Measurements from ENCODE around the gene DNAH14. TPM values are rescaled to one million over a fixed set of nuclear protein-coding genes. Genes with fewer than 3 reads are reported as not detected.

Gene DNAH14
- total and polyA plus RNA-seq, 10 of the 15 experiments (the other 5 are each of a cell fraction or from before 2014, with no cell fraction given) = 2.0 to 7.9 (median 4.8) TPM

DNA sequence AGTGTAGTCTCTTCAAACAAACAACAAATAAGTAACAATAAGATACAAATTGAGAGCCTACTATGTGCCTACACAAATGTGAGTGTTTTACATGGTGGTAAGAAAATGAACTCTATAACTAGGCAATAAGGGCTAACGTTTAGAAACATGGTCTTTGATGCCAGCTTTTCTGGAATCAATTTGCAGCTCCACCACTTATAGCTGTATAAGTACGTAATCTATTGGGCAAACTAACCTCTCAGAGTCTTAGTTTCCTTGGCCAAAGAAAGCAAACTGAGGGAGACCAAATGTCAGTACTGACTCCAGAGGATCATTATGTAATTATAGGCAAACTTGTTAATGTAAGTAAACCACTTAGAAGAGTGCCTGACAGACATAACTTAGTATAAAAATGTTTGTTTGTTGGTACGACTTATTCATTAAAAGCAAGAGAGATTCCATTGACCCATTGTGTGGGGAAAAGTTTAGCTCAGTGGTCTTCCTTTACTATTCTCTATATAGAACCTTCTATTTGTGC is 438.6 kb downstream of the DNAH14 start:
- H3K9me3 ChIP-seq (replicated peaks; ENCODE audit: control insufficient read depth, insufficient read depth, low read length) = no peaks in the 10 kb centered on the region
- H3K27ac ChIP-seq (ENCODE audit: control insufficient read depth, insufficient read depth) = no peak overlapping the region
- no peak overlapping the region for H3K4me3 ChIP-seq
- no peak for DNase-seq (ENCODE audit: low read depth, low spot score)
- no peaks in the 10 kb centered on the region for H3K36me3 ChIP-seq (ENCODE audit: control insufficient read depth in 2 of 2, insufficient read depth in 2 of 2, low read length in 1 of 2)
- no peak overlapping the region for H2AFZ ChIP-seq (ENCODE audit: control insufficient read depth, low read depth, low read length)
- ATAC-seq = no peak
- TF ChIP-seq CREM (IDR thresholded peaks at IDR 0.05; ENCODE audit: low read depth) (no peak), HDAC2 (IDR thresholded peaks at IDR 0.05) (no peak), NFYA (IDR thresholded peaks at IDR 0.05; ENCODE audit: borderline replicate concordance, low read depth, low read length) (no peak), ZNF384 (IDR thresholded peaks at IDR 0.05; ENCODE audit: borderline replicate concordance, low read depth, low read length) (no peak), FOXM1 (IDR thresholded peaks at IDR 0.05; ENCODE audit: low read depth, low read length) (no peak), CREB1 (IDR thresholded peaks at IDR 0.05; ENCODE audit: low read depth) (no peak), PAX5 (IDR thresholded peaks at IDR 0.05; ENCODE audit: borderline replicate concordance, low read depth, low read length) (no peak), MTA2 (IDR thresholded peaks at IDR 0.05; ENCODE audit: low read depth) (no peak), ZNF622 (IDR thresholded peaks at IDR 0.05) (no peak)
- TF ChIP-seq, protein P1, sequence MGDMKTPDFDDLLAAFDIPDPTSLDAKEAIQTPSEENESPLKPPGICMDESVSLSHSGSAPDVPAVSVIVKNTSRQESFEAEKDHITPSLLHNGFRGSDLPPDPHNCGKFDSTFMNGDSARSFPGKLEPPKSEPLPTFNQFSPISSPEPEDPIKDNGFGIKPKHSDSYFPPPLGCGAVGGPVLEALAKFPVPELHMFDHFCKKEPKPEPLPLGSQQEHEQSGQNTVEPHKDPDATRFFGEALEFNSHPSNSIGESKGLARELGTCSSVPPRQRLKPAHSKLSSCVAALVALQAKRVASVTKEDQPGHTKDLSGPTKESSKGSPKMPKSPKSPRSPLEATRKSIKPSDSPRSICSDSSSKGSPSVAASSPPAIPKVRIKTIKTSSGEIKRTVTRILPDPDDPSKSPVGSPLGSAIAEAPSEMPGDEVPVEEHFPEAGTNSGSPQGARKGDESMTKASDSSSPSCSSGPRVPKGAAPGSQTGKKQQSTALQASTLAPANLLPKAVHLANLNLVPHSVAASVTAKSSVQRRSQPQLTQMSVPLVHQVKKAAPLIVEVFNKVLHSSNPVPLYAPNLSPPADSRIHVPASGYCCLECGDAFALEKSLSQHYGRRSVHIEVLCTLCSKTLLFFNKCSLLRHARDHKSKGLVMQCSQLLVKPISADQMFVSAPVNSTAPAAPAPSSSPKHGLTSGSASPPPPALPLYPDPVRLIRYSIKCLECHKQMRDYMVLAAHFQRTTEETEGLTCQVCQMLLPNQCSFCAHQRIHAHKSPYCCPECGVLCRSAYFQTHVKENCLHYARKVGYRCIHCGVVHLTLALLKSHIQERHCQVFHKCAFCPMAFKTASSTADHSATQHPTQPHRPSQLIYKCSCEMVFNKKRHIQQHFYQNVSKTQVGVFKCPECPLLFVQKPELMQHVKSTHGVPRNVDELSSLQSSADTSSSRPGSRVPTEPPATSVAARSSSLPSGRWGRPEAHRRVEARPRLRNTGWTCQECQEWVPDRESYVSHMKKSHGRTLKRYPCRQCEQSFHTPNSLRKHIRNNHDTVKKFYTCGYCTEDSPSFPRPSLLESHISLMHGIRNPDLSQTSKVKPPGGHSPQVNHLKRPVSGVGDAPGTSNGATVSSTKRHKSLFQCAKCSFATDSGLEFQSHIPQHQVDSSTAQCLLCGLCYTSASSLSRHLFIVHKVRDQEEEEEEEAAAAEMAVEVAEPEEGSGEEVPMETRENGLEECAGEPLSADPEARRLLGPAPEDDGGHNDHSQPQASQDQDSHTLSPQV (IDR thresholded peaks at IDR 0.05) = no peak
- intact Hi-C loops (cut with micrococcal nuclease; ENCODE audit: unreplicated experiment) (no loop called here), in situ Hi-C loops (cut with MboI) (no loop called here)
- H4K20me1 ChIP-seq (ENCODE audit: control insufficient read depth, insufficient read depth) = no peaks in the 10 kb centered on the region
- no TSS peak for BruUV-seq (replicated peaks)
- ChIA-PET SMC1A (ENCODE audit: uncharacterized antibody, unreplicated experiment) (no interaction called here), RAD21 (ENCODE audit: unreplicated experiment) (no interaction called here), POLR2A (no interaction called here), CTCF (no interaction called here)
- WGBS (ENCODE audit: insufficient coverage, insufficient replicate concordance, low lambda C conversion rate, missing lambda C conversion rate) = 41% methylated on average over 3 of the region's 3 CpGs
- H3K79me2 ChIP-seq (ENCODE audit: control insufficient read depth, insufficient read depth, low read length) = no peaks in the 10 kb centered on the region
- H3K9ac ChIP-seq (ENCODE audit: control insufficient read depth, insufficient read depth, low read length) = no peak overlapping the region
- H3K4me2 ChIP-seq (ENCODE audit: control insufficient read depth, insufficient read depth) = no peak overlapping the region
- no peaks in the 10 kb centered on the region for H3K4me1 ChIP-seq (ENCODE audit: control insufficient read depth, insufficient read depth, low read length)
- no peaks in the 10 kb centered on the region for H3K27me3 ChIP-seq (replicated peaks in 1 of 2; ENCODE audit: control insufficient read depth in 2 of 2, insufficient read depth in 2 of 2, low read length in 1 of 2)
- no peak for FAIRE-seq

Data from GM12878 (cell line).